A673 (cell line): Measurements from ENCODE around the gene BOK. TPM values are rescaled to one million over a fixed set of nuclear protein-coding genes. Genes with fewer than 3 reads are reported as not detected.

Experiments
- BruUV-seq: library from RNA; stranded (reverse); fragments of 400-500 nt; replicated peaks from 2 replicates; lab custom pipeline; 2021; lab: Mats Ljungman, UMichigan
- CTCF ChIA-PET: fragments of 300-600 bp; sonication (Branson Sonifier 250); formaldehyde crosslinking; loops from one replicate; lab custom pipeline; 2022; ENCODE audit warnings: antibody characterized with exemption; lab: Charles Lee
- POLR2A ChIA-PET: fragments of 300-600 bp; sonication (Branson Sonifier 250); formaldehyde crosslinking; loops from one replicate; lab custom pipeline; 2022; ENCODE audit warnings: antibody characterized with exemption; ENCODE audit not compliant: low non-redundant PET; lab: Charles Lee
- DNase-seq: peaks from one replicate; pipeline ENCODE4 v3.0.0-alpha.2; 2015; ENCODE audit warnings: low spot score
- H3K27ac ChIP-seq: fragments of 200-600 bp; sonication (generic); 2 replicates; pipeline ENCODE4 v1.5.1; 2016; ENCODE audit warnings: mixed run types, low read depth, mild to moderate bottlenecking, mixed read lengths, antibody characterized with exemption, low read length; ENCODE audit not compliant: poor library complexity, severe bottlenecking
- H3K27me3 ChIP-seq: fragments of 200-600 bp; sonication (generic); replicated peaks from 2 replicates; pipeline ENCODE4 v1.6.1; 2017; ENCODE audit warnings: mixed run types, low read depth, mild to moderate bottlenecking, mixed read lengths, antibody characterized with exemption, low read length; ENCODE audit not compliant: insufficient read depth, poor library complexity
- H3K36me3 ChIP-seq: fragments of 200-600 bp; sonication (generic); 2 replicates; pipeline ENCODE4 v1.6.1; 2016; ENCODE audit warnings: mixed run types, mild to moderate bottlenecking, mixed read lengths, antibody characterized with exemption, low read length; ENCODE audit not compliant: insufficient read depth, poor library complexity, severe bottlenecking
- H3K4me1 ChIP-seq: fragments of 200-600 bp; sonication (generic); 2 replicates; pipeline ENCODE4 v1.6.1; 2017; ENCODE audit warnings: mixed run types, mild to moderate bottlenecking, mixed read lengths, antibody characterized with exemption, low read length; ENCODE audit not compliant: insufficient read depth, poor library complexity, severe bottlenecking
- H3K4me3 ChIP-seq: fragments of 200-600 bp; sonication (generic); 2 replicates; pipeline ENCODE4 v1.5.1; 2016; ENCODE audit warnings: low read depth, mixed run types, mild to moderate bottlenecking, mixed read lengths, low read length; ENCODE audit not compliant: poor library complexity, severe bottlenecking
- H3K9me3 ChIP-seq: fragments of 200-600 bp; sonication (generic); 2 replicates; pipeline ENCODE4 v1.6.1; 2016; ENCODE audit warnings: mixed run types, low read depth, mild to moderate bottlenecking, mixed read lengths, antibody characterized with exemption, low read length; ENCODE audit not compliant: poor library complexity, severe bottlenecking
- CTCF ChIP-seq: fragments of 300-800, 200-600 bp; sonication (generic); conservative IDR thresholded peaks from 2 replicates; pipeline ENCODE4 v1.5.1; 2017; ENCODE audit warnings: low read depth, mild to moderate bottlenecking, antibody characterized with exemption, low read length, moderate library complexity, mixed read lengths
- EZH2 ChIP-seq: fragments of 200-600 bp; sonication (generic); IDR thresholded peaks from 2 replicates; pipeline ENCODE4 v1.6.1; 2017; ENCODE audit warnings: borderline replicate concordance, low read depth, mild to moderate bottlenecking, mixed read lengths, antibody characterized with exemption, low read length; ENCODE audit not compliant: poor library complexity, severe bottlenecking
- intact Hi-C: fragments of 100-400 bp; cut with micrococcal nuclease; formaldehyde crosslinking; loops from one replicate; pipeline ENCODE4 v1.10.0; 2022; ENCODE audit not compliant: unreplicated experiment
- total RNA-seq: library from RNA; stranded (reverse); gene quantifications from 2 replicates; pipeline ENCODE4 v1.2.3, GENCODE V29; 2021

The BOK gene
- total RNA-seq, 1 experiment from 2014 or later = 2.7 TPM

- H3K36me3 ChIP-seq = no peaks in the 10 kb centered on the region
- no peak overlapping the region for H3K27ac ChIP-seq
- intact Hi-C loops = no loop called here
- ChIA-PET POLR2A (no interaction called here), CTCF (no interaction called here)
- H3K4me1 ChIP-seq = peaks cover 30% of the 10 kb centered on the region
- H3K27me3 ChIP-seq = no peaks in the 10 kb centered on the region
- H3K4me3 ChIP-seq = no peak overlapping the region
- no TSS peak for BruUV-seq
- TF ChIP-seq EZH2 = no peak
- TF ChIP-seq CTCF = no peak
- H3K9me3 ChIP-seq = no peaks in the 10 kb centered on the region
- DNase-seq = no peak
Observed at GRCh38 chr2:241542278-241542605, 16.3 kb upstream of the BOK start.

- peaks cover 30% of the 10 kb centered on the region for H3K4me1 ChIP-seq
- H3K36me3 ChIP-seq = no peaks in the 10 kb centered on the region
- BruUV-seq = no TSS peak
- POLR2A ChIA-PET = no interaction called here
- peak overlapping the region; percentile 9 for H3K27ac ChIP-seq
- no peaks in the 10 kb centered on the region for H3K9me3 ChIP-seq
- CTCF ChIA-PET = no interaction called here
- TF ChIP-seq CTCF (no peak), EZH2 (no peak)
- H3K4me3 ChIP-seq = no peak overlapping the region
- intact Hi-C loops = no loop called here
- peak; percentile 75 for DNase-seq
- H3K27me3 ChIP-seq = no peaks in the 10 kb centered on the region
Observed at GRCh38 chr2:241545106-241545505, 13.4 kb upstream of the BOK start.

GRCh38 chr2:241545523-241546473 is 12.7 kb upstream of the BOK start:
- H3K36me3 ChIP-seq = no peaks in the 10 kb centered on the region
- no peak overlapping the region for H3K4me3 ChIP-seq
- no TSS peak for BruUV-seq
- H3K9me3 ChIP-seq = no peaks in the 10 kb centered on the region
- H3K4me1 ChIP-seq = peaks cover 26% of the 10 kb centered on the region
- POLR2A ChIA-PET = no interaction called here
- DNase-seq = no peak
- no peaks in the 10 kb centered on the region for H3K27me3 ChIP-seq
- intact Hi-C loops = no loop called here
- H3K27ac ChIP-seq = peak overlapping the region; percentile 9
- TF ChIP-seq CTCF = no peak
- no peak for TF ChIP-seq EZH2
- CTCF ChIA-PET = no interaction called here
